ENCODE measurements around the gene C11orf24. TPM values are rescaled to one million over a fixed set of nuclear protein-coding genes. Genes with fewer than 3 reads are reported as not detected.

C11orf24 gene
- total and polyA plus RNA-seq, 2 experiments from 2014 or later = 89.4 to 105 TPM

- 1 to 5% methylated on average over 17 to 37 of the region's 80 CpGs for WGBS, 2 experiments (ENCODE audit: low coverage in 1 of 2, low lambda C conversion rate in 2 of 2, missing lambda C conversion rate in 2 of 2)
- H3K27ac ChIP-seq = peak overlapping the region; percentile 95
- peak overlapping the region; percentile 72 for H2AFZ ChIP-seq
- no peaks in the 10 kb centered on the region for H3K9me2 ChIP-seq (ENCODE audit: insufficient read depth)
- H3K9ac ChIP-seq = peak overlapping the region; percentile 94
- peak overlapping the region; percentile 93 for H3K4me2 ChIP-seq (ENCODE audit: unreplicated experiment)
- H3K36me3 ChIP-seq (ENCODE audit: low read depth) = no peaks in the 10 kb centered on the region
- peaks cover 50% of the 10 kb centered on the region for H3K79me2 ChIP-seq (ENCODE audit: insufficient read depth)
- peak; percentile 93 for DNase-seq
- peaks cover 9% of the 10 kb centered on the region; the same call in 1 of the 2 replicates for H3F3A ChIP-seq (ENCODE audit: insufficient read depth)
- H3K9me3 ChIP-seq (ENCODE audit: low read depth) = no peaks in the 10 kb centered on the region
- peaks cover 20% of the 10 kb centered on the region for H3K4me1 ChIP-seq (ENCODE audit: insufficient read depth)
- peak overlapping the region; percentile 100 for H3K4me3 ChIP-seq
- TF ChIP-seq EZH2phosphoT487 (IDR thresholded peaks at IDR 0.05; ENCODE audit: insufficient read depth, low read depth) (no peak), EZH2 (IDR thresholded peaks at IDR 0.05; ENCODE audit: insufficient read depth, poor library complexity, severe bottlenecking) (no peak)
- in situ Hi-C loops (cut with MboI) = no loop called here
- peaks cover 28% of the 10 kb centered on the region for H4K20me1 ChIP-seq (ENCODE audit: insufficient read depth)
- peaks cover 3% of the 10 kb centered on the region; the same call in 1 of the 2 replicates for H3K27me3 ChIP-seq (replicated peaks; ENCODE audit: insufficient read depth)
These were observed 59.2 kb downstream of the C11orf24 start for GRCh38 chr11:68212421-68213134.

- Histone ChIP-seq H3K27me3 (replicated peaks; ENCODE audit: insufficient read depth) (peaks cover 3% of the 10 kb centered on the region; the same call in 1 of the 2 replicates), H2AFZ (no peak overlapping the region), H3K4me2 (ENCODE audit: unreplicated experiment) (peak overlapping the region; percentile 93), H3K9me3 (ENCODE audit: low read depth) (no peaks in the 10 kb centered on the region), H3K36me3 (ENCODE audit: low read depth) (no peaks in the 10 kb centered on the region), H3K4me1 (ENCODE audit: insufficient read depth) (peaks cover 20% of the 10 kb centered on the region), H3F3A (ENCODE audit: insufficient read depth) (peaks cover 11% of the 10 kb centered on the region), H3K9ac (peak overlapping the region; percentile 89), H3K9me2 (ENCODE audit: insufficient read depth) (no peaks in the 10 kb centered on the region), H3K27ac (no peak overlapping the region), H4K20me1 (ENCODE audit: insufficient read depth) (peaks cover 34% of the 10 kb centered on the region), H3K4me3 (peak overlapping the region; percentile 100), H3K79me2 (ENCODE audit: insufficient read depth) (peaks cover 60% of the 10 kb centered on the region)
- TF ChIP-seq EZH2phosphoT487 (IDR thresholded peaks at IDR 0.05; ENCODE audit: insufficient read depth, low read depth) (no peak), EZH2 (IDR thresholded peaks at IDR 0.05; ENCODE audit: insufficient read depth, poor library complexity, severe bottlenecking) (no peak)
- no peak for DNase-seq
- WGBS, 2 experiments (ENCODE audit: low coverage in 1 of 2, low lambda C conversion rate in 2 of 2, missing lambda C conversion rate in 2 of 2) = 32% methylated on average over 14 of the region's 14 CpGs
- in situ Hi-C loops (cut with MboI) = no loop called here
These were observed 60.2 kb downstream of the C11orf24 start for GRCh38 chr11:68211546-68211945.

Other genes starting within 250 kb of the C11orf24 start
- gene NDUFS8, start 241.3 kb downstream of the C11orf24 start, total RNA-seq (2014; rRNA removed; shearing (Covaris generic)) = 114 and 117 TPM in 2 replicates
- 219 and 230 TPM in 2 replicates for gene NDUFS8, start 241.3 kb downstream of the C11orf24 start, polyA plus RNA-seq (2016; fragmentation: Nextera tagmentation; extraction: Ambion mirVana)
- gene TCIRG1, start 232.9 kb downstream of the C11orf24 start, total RNA-seq (2014; rRNA removed; shearing (Covaris generic)) = 118 and 146 TPM in 2 replicates
- gene TCIRG1, start 232.9 kb downstream of the C11orf24 start, polyA plus RNA-seq (2016; fragmentation: Nextera tagmentation; extraction: Ambion mirVana) = 65.8 and 75.9 TPM in 2 replicates
- 4.2 and 12.3 TPM in 2 replicates for gene CHKA, start 150.6 kb downstream of the C11orf24 start, total RNA-seq (2014; rRNA removed; shearing (Covaris generic))
- 3.6 and 4.2 TPM in 2 replicates for gene CHKA, start 150.6 kb downstream of the C11orf24 start, polyA plus RNA-seq (2016; fragmentation: Nextera tagmentation; extraction: Ambion mirVana)
- gene KMT5B, start 58.7 kb downstream of the C11orf24 start, total RNA-seq (2014; rRNA removed; shearing (Covaris generic)) = 17.7 and 25.9 TPM in 2 replicates
- 21.0 and 22.9 TPM in 2 replicates for gene KMT5B, start 58.7 kb downstream of the C11orf24 start, polyA plus RNA-seq (2016; fragmentation: Nextera tagmentation; extraction: Ambion mirVana)
- 3.0 and 4.3 TPM in 2 replicates for gene LRP5, start 40.6 kb upstream of the C11orf24 start, total RNA-seq (2014; rRNA removed; shearing (Covaris generic))
- 2.1 and 3.0 TPM in 2 replicates for gene LRP5, start 40.6 kb upstream of the C11orf24 start, polyA plus RNA-seq (2016; fragmentation: Nextera tagmentation; extraction: Ambion mirVana)
- gene PPP6R3, start 188.8 kb upstream of the C11orf24 start, total RNA-seq (2014; rRNA removed; shearing (Covaris generic)) = 71.2 and 96.0 TPM in 2 replicates
- 47.5 and 47.9 TPM in 2 replicates for gene PPP6R3, start 188.8 kb upstream of the C11orf24 start, polyA plus RNA-seq (2016; fragmentation: Nextera tagmentation; extraction: Ambion mirVana)